GM20000 (cell line): ENCODE results near the gene EGFL7.

Experiments used
- DNase-seq: peaks from one replicate; pipeline ENCODE4 v3.0.0; 2012; ENCODE audit warnings: low spot score
- CTCF ChIP-seq: IDR thresholded peaks from 2 replicates; pipeline ENCODE4 v1.5.1; 2012; ENCODE audit warnings: mild to moderate bottlenecking, control low read depth; ENCODE audit errors: extremely low read depth, missing control alignments

EGFL7 gene

GRCh38 chr9:136626066-136626725, 36.5 kb upstream of the EGFL7 start:
- no peak for DNase-seq
- no peak for TF ChIP-seq CTCF

- no peak for DNase-seq
Measured at GRCh38 chr9:136626740-136627642, 35.7 kb upstream of the EGFL7 start.

DNA sequence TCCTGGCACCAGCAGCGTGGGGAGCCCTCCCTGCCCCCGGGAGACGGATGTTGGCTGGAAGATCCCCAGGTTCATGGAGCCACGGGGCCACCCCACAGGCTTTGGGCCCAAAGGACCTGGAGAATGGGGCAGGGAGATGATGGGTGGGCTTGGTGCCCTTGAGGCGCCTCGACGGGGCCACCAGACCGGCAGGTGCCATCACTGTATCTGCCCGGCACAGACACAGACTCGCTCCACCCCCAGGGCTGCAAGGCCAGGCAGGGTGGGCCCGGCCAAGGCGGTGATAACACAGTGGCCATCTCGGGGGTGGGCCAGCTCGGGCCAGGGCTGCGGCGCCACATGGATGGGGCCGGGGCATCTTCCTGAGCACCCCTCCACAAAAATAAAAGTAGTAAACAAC, 35.0 kb upstream of the EGFL7 start:
- TF ChIP-seq CTCF, result no peak
- DNase-seq, result no peak

More at GRCh38 chr9:136626740-136627642, 35.7 kb upstream of the EGFL7 start:
- no peak for TF ChIP-seq CTCF

DNA sequence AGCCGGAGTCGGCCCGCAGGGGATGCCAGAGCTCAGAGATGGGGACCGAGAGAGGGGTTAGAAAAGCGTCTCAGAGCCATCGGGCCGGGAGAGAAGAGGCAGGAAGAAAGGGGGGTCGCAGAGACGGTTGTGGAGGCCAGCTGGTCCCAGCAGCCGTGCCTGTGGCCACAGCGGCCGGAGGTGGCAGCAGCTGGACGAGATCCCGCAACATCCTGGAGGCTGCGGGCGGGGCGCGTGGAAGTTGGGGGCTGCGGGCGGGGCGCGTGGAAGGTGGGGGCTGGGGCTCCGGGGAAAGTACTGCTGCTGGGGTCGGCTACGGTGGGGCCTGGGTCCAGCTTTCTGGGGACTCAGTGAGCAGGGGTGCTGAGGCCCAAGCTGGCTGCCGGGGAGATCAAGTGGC, 34.4 kb upstream of the EGFL7 start:
- DNase-seq, result no peak
- TF ChIP-seq CTCF, result no peak

GRCh38 chr9:136629001-136629878, 33.5 kb upstream of the EGFL7 start:
- no peak for DNase-seq

More at GRCh38 chr9:136629001-136629878, 33.5 kb upstream of the EGFL7 start:
- no peak for TF ChIP-seq CTCF
